HG03139 (cell line): ENCODE measurements around the gene STK25.
"Not testable (repeated sequence)": the region's sequence is repeated elsewhere in the genome, so short reads cannot be mapped to it uniquely, and the experiment has no call there.

Experiments
- ATAC-seq: cut with Tn5 transposase; IDR thresholded peaks from one replicate; pipeline ENCODE4 v1.9.1; 2021; ENCODE audit not compliant: unreplicated experiment

Gene STK25

DNA sequence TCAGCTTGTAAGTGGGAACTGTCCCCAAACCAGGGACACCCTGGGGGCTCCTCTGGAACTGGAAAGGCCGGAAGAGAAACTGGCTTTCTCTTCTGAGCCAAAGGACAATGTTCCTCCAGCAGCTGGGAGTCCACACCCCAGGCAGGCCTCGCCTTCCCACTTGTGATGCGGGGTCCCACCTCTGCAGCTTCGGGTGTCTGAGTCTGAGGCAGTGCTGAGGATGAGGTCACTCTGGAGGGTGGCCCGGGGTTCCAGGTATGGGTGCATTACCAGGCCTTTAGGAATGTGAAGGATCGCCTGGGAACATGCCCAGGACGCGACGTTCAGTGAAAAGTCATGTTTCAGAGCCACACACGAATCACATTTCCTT, 32.0 kb upstream of the STK25 start:
- ATAC-seq = no peak

GRCh38 chr2:241539616-241540374, 31.4 kb upstream of the STK25 start:
- ATAC-seq = no peak

DNA sequence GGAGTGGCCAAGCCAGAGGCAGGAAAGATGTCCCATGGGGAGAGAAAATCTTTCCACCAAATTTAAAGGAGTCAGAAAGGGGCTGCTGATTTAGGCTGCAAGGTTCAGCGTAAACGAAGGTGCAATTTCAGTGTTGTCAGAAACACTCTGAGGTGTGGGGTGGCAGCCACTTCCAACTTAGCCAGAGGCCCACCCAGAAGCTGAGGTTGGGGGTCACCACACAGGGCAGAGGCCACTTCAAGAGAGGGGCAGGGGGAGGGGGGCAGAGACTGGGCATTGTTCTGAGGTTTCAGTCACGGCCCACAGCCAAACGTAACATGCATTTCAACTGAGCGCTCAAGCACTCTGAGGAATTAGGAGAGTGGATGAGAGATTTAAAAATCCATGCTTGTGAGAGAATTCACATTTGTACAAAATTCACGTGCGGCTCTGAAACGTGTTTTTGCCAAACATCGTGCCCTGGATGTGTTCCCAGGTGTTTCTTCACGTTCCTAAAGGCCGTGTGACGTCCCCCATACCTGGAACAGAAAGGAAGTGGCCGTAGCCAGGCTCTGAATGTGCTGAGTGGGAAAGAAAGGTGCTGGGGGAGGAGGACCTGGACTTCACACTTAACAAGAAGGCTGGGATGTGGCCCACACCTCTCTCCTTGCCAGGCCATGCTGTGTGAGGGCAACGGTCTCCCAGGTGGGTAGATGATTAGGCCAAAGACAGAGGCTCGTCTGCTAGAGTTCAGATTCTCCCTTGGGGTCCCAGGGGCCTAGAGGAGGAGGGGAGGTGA, 30.6 kb upstream of the STK25 start:
- ATAC-seq = no peak

- no peak for ATAC-seq
Observed at GRCh38 chr2:241535871-241536655, 27.7 kb upstream of the STK25 start.

GRCh38 chr2:241534701-241535375, 26.5 kb upstream of the STK25 start:
- no peak for ATAC-seq

GRCh38 chr2:241534293-241534692, 25.9 kb upstream of the STK25 start:
- ATAC-seq = no peak

- ATAC-seq = no peak
Observed at GRCh38 chr2:241532733-241533601, 24.6 kb upstream of the STK25 start.

DNA sequence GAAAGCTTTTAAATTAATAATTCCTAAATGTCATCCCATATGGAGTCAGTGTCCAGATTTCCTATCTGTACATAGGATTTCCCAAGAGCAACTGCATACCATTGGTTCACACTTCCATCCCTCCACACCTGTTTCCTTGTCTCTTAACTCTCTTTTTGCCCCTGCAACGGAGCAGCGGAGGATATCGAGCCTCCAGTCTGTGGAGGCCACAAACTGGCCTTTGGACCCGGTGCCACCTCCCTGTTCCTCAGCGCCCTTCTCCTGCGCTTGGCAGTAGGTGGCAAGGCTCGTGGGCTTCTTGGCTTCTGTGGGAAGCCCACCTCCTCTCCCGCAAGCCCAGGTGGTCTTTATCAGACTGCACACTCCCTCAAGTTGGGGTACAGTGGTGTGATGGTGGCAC, 23.8 kb upstream of the STK25 start:
- ATAC-seq = no peak

DNA sequence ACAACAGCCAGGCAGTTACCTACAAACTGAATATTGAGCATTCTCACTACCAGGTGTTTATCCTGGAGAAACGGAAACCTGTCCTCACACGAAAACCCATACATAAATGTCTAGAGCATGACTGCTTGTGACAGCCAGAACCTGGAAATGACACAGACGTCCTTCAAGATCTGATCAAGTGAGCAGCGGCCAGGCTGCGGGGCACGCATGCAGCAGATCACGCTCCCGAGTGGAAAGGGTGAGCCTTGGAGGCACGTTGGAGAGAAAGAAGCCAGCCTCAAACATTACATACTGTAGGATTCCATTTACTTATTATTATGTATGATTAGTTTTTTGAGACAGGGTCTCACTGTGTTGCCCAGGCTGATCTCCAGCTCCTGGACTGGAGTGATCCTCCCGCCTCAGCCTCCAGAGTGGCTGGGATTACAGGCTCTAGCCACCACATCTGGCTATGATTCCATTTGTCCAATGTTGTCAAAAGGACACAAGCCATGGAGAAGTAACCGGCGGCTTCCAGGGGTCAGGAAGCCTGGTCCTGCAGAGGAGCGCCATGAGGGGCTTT, 22.9 kb upstream of the STK25 start:
- no peak for ATAC-seq

- ATAC-seq = no peak
Observed at GRCh38 chr2:241530571-241530970, 22.2 kb upstream of the STK25 start.

- not testable (repeated sequence) for ATAC-seq
Observed at GRCh38 chr2:241525818-241526780, 17.7 kb upstream of the STK25 start.

- no peak for ATAC-seq
Observed at GRCh38 chr2:241522477-241522876, 14.1 kb upstream of the STK25 start.

DNA sequence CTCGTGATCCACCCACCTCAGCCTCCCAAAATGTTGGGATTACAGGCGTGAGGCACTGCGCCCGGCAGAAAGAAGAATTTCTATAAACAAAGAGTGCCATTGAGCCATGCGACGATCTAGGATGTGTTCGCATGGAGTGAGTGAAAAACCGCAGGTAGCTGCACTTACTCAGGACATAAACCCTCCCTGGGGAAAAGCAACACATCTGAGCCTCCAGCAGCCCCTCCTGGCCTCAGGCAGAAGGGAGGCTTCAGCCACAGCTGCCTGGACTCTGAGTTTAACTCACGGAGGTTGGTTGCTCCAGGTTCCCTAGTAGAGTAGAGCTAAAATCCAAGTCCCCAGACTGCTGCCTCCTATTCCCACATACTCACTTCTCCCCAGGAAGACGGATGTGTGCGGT, 11.3 kb upstream of the STK25 start:
- ATAC-seq = no peak

- ATAC-seq = no peak
Observed at GRCh38 chr2:241517297-241517696, 8.9 kb upstream of the STK25 start.

DNA sequence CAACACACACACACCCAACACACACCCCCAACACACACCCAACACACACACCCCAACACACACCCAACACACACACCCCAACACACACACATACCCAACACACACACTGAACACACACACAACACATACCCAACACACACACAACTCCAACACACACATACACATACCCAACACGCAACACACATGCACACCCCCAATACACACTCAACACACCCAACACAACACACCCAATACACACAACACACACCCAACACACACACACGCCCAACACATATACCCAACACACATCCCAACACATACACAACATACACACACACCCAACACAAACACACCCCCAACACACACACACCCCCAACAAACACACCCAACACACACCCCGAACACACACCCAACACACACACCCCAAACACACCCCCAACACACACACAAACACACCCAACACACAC, 8.2 kb upstream of the STK25 start:
- ATAC-seq = no peak

GRCh38 chr2:241514986-241515737, 6.8 kb upstream of the STK25 start:
- no peak for ATAC-seq

DNA sequence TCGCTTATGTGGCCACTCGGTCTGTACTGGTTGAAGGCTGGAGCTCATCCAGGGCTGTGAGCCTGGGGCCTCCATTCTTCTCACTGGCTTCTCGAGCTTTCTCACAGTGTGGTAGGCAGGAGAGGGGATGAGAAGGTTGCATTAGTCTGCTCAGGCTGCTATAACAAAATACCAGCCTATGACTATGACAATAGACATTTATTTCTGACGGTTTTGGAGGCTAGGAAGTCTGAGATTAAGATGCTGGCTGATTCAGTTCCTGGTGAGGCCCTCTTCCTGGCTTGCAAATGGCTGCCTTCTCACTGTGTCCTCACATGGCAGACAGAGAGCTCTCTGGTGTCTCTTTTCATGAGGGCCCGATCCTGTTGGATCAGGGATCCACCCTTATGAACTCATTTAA, 6.2 kb upstream of the STK25 start:
- no peak for ATAC-seq
